T-helper 2 cell treated with Interferon-gamma antibody and Interleukin-4, amounts not matched to agents 5 μg/mL and 100 μg/mL, for 36 hours (primary cell): ENCODE results near the gene CD164L2.
A peak's percentile ranks its signal among the peaks of the same experiment; 100 is the strongest.

ENCODE experiments used
- DNase-seq: peaks from one replicate; pipeline ENCODE4 v3.0.0; 2021; ENCODE audit warnings: low spot score
- H3K27ac Mint-ChIP-seq: one replicate; pipeline ENCODE4 v1.8.0; 2021; ENCODE audit warnings: mild to moderate bottlenecking, mixed read lengths
- H3K27me3 Mint-ChIP-seq: one replicate; pipeline ENCODE4 v1.8.0; 2021; ENCODE audit warnings: low read depth, mixed read lengths
- H3K36me3 Mint-ChIP-seq: one replicate; pipeline ENCODE4 v1.8.0; 2021; ENCODE audit warnings: low read depth, mixed read lengths
- H3K4me1 Mint-ChIP-seq: one replicate; pipeline ENCODE4 v1.8.0; 2021; ENCODE audit warnings: low read depth, mixed read lengths
- H3K4me3 Mint-ChIP-seq: one replicate; pipeline ENCODE4 v1.8.0; 2022; ENCODE audit warnings: mild to moderate bottlenecking, moderate library complexity, mixed read lengths
- H3K9me3 Mint-ChIP-seq: one replicate; pipeline ENCODE4 v1.8.0; 2021; ENCODE audit warnings: mixed read lengths

The CD164L2 gene

GRCh38 chr1:27345272-27345671 is 37.9 kb downstream of the CD164L2 start:
- no peak for DNase-seq
- Mint-ChIP-seq H3K27ac (no peak overlapping the region), H3K36me3 (peaks cover 28% of the 10 kb centered on the region), H3K4me1 (peaks cover 32% of the 10 kb centered on the region), H3K9me3 (no peaks in the 10 kb centered on the region), H3K27me3 (no peaks in the 10 kb centered on the region), H3K4me3 (peak overlapping the region; percentile 71)

- Mint-ChIP-seq H3K4me3 (peak overlapping the region; percentile 85), H3K4me1 (peaks cover 40% of the 10 kb centered on the region), H3K9me3 (no peaks in the 10 kb centered on the region)
Measured at GRCh38 chr1:27343639-27344025, 39.5 kb downstream of the CD164L2 start.

GRCh38 chr1:27342778-27343638 is 40.1 kb downstream of the CD164L2 start:
- Mint-ChIP-seq H3K4me1 (peaks cover 40% of the 10 kb centered on the region), H3K9me3 (no peaks in the 10 kb centered on the region), H3K27ac (peak overlapping the region; percentile 86), H3K27me3 (no peaks in the 10 kb centered on the region), H3K36me3 (peaks cover 29% of the 10 kb centered on the region), H3K4me3 (peak overlapping the region; percentile 85)
- DNase-seq, result peak; percentile 67

More at GRCh38 chr1:27343639-27344025, 39.5 kb downstream of the CD164L2 start:
- H3K27ac Mint-ChIP-seq, result peak overlapping the region; percentile 86
- H3K36me3 Mint-ChIP-seq, result peaks cover 29% of the 10 kb centered on the region
- no peak for DNase-seq
- no peaks in the 10 kb centered on the region for H3K27me3 Mint-ChIP-seq

GRCh38 chr1:27342391-27342777 is 40.7 kb downstream of the CD164L2 start:
- Mint-ChIP-seq H3K9me3 (no peaks in the 10 kb centered on the region), H3K36me3 (peaks cover 25% of the 10 kb centered on the region), H3K4me3 (peak overlapping the region; percentile 85), H3K27ac (peak overlapping the region; percentile 86), H3K4me1 (peaks cover 38% of the 10 kb centered on the region), H3K27me3 (no peaks in the 10 kb centered on the region)
- peak; percentile 28 for DNase-seq

- peak; percentile 69 for DNase-seq
- H3K4me3 Mint-ChIP-seq, result peak within 1 kb of the TSS; percentile 85
- H3K27me3 Mint-ChIP-seq, result no peaks in the 10 kb centered on the region
- peak within 1 kb of the TSS; percentile 86 for H3K27ac Mint-ChIP-seq
- H3K36me3 Mint-ChIP-seq, result peaks cover 23% of the 10 kb centered on the region
- no peaks in the 10 kb centered on the region for H3K9me3 Mint-ChIP-seq
- H3K4me1 Mint-ChIP-seq, result peaks cover 36% of the 10 kb centered on the region
Measured at GRCh38 chr1:27341525-27342252, 41.4 kb downstream of the CD164L2 start, which contains the start of gene SYTL1. Gene SYTL1, plus strand, starts transcription at chr1:27342022. Its CDS starts 3,313 bp downstream, at chr1:27345335.

GRCh38 chr1:27339213-27339612 is 43.9 kb downstream of the CD164L2 start:
- Mint-ChIP-seq H3K27me3 (no peaks in the 10 kb centered on the region), H3K36me3 (peaks cover 22% of the 10 kb centered on the region), H3K4me3 (no peak overlapping the region), H3K4me1 (peaks cover 28% of the 10 kb centered on the region), H3K27ac (peak overlapping the region; percentile 62), H3K9me3 (no peaks in the 10 kb centered on the region)
- DNase-seq, result no peak

- Mint-ChIP-seq H3K36me3 (peaks cover 24% of the 10 kb centered on the region), H3K4me1 (peaks cover 24% of the 10 kb centered on the region), H3K4me3 (no peak overlapping the region), H3K27ac (peak overlapping the region; percentile 63), H3K9me3 (no peaks in the 10 kb centered on the region), H3K27me3 (no peaks in the 10 kb centered on the region)
- no peak for DNase-seq
Measured at GRCh38 chr1:27338751-27339150, 44.4 kb downstream of the CD164L2 start.

- H3K9me3 Mint-ChIP-seq, result no peaks in the 10 kb centered on the region
- H3K4me1 Mint-ChIP-seq, result peaks cover 19% of the 10 kb centered on the region
- H3K36me3 Mint-ChIP-seq, result peaks cover 31% of the 10 kb centered on the region
- no peaks in the 10 kb centered on the region for H3K27me3 Mint-ChIP-seq
- H3K27ac Mint-ChIP-seq, result no peak overlapping the region
- H3K4me3 Mint-ChIP-seq, result no peak overlapping the region
- no peak for DNase-seq
Measured at GRCh38 chr1:27336756-27337155, 46.4 kb downstream of the CD164L2 start.

GRCh38 chr1:27335506-27336422 is 47.4 kb downstream of the CD164L2 start:
- H3K27ac Mint-ChIP-seq, result no peak overlapping the region

GRCh38 chr1:27333717-27334279 is 49.3 kb downstream of the CD164L2 start:
- no peaks in the 10 kb centered on the region for H3K27me3 Mint-ChIP-seq
- peaks cover 39% of the 10 kb centered on the region for H3K36me3 Mint-ChIP-seq
- H3K4me3 Mint-ChIP-seq, result no peak overlapping the region
- H3K4me1 Mint-ChIP-seq, result peaks cover 4% of the 10 kb centered on the region
- DNase-seq, result no peak
- no peaks in the 10 kb centered on the region for H3K9me3 Mint-ChIP-seq
- no peak overlapping the region for H3K27ac Mint-ChIP-seq

More at GRCh38 chr1:27335506-27336422, 47.4 kb downstream of the CD164L2 start:
- peaks cover 13% of the 10 kb centered on the region for H3K4me1 Mint-ChIP-seq
- no peaks in the 10 kb centered on the region for H3K27me3 Mint-ChIP-seq
- H3K36me3 Mint-ChIP-seq, result peaks cover 31% of the 10 kb centered on the region
- H3K9me3 Mint-ChIP-seq, result no peaks in the 10 kb centered on the region
- no peak overlapping the region for H3K4me3 Mint-ChIP-seq
- DNase-seq, result no peak

GRCh38 chr1:27332536-27333281 is 50.4 kb downstream of the CD164L2 start:
- Mint-ChIP-seq H3K9me3 (no peaks in the 10 kb centered on the region), H3K36me3 (peaks cover 38% of the 10 kb centered on the region), H3K27me3 (no peaks in the 10 kb centered on the region), H3K4me1 (peaks cover 4% of the 10 kb centered on the region), H3K27ac (peak overlapping the region; percentile 26), H3K4me3 (no peak overlapping the region)
- DNase-seq, result peak; percentile 23

- no peaks in the 10 kb centered on the region for H3K27me3 Mint-ChIP-seq
- no peaks in the 10 kb centered on the region for H3K9me3 Mint-ChIP-seq
- no peak overlapping the region for H3K4me3 Mint-ChIP-seq
- H3K4me1 Mint-ChIP-seq, result peaks cover 6% of the 10 kb centered on the region
- DNase-seq, result no peak
- peaks cover 38% of the 10 kb centered on the region for H3K36me3 Mint-ChIP-seq
- peak overlapping the region; percentile 53 for H3K27ac Mint-ChIP-seq
Measured at GRCh38 chr1:27331922-27332321, 51.2 kb downstream of the CD164L2 start.
